Forelimb muscle (tissue), 1 donor: ENCODE data around the gene USP37. TPM values are rescaled to one million over a fixed set of nuclear protein-coding genes. Genes with fewer than 3 reads are reported as not detected.

ENCODE experiments used
- DNase-seq: peaks from one replicate; pipeline ENCODE4 v3.0.0-alpha.2; 2013; ENCODE audit warnings: low read depth
- polyA plus RNA-seq: library from polyadenylated mRNA; unstranded; fragments of 120-200 nt; gene quantifications from one replicate; pipeline ENCODE4 v1.2.1, GENCODE V29; 2013; ENCODE audit not compliant: insufficient read length

The USP37 gene
- polyA plus RNA-seq, 1 donor = 10.5 TPM

DNA sequence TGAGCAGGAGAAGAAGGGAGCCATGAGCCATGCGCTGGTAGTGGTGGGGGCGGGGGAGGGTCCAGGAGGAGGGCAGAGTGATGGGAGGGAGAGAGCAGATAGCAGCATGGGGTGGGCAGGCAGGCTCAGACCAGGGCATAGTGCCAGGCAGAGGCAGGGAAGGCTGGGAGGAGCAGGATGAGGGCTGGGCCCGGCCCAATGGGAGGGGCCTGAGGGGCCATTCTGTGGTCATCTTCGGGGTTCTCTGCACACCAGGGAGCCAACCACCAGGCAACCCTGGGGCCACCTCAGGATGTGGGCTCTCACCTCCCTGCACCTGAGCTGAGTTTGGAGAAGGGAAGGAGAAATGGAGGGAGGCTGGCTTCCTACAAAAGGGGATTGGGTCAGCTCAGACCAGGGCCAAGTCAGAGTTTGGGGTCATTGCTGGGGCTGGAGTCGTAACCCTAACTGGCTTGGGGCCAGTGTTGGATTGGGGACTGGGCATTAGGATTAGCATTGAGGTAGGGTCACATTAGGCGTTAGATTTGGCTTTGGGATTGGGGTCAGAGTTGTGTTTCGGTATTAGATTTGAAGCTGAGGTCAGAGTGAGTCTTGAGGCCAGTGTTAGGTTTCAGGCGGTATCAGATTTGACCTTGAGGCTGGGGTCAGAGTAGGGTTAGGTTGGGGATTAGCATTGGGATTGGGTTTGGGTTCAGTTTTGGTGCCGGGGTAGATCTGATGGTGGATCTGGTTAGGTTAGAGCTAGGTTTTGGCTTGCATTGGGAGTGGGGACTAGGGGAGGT is 138.0 kb downstream of the USP37 start:
- no peak for DNase-seq

DNA sequence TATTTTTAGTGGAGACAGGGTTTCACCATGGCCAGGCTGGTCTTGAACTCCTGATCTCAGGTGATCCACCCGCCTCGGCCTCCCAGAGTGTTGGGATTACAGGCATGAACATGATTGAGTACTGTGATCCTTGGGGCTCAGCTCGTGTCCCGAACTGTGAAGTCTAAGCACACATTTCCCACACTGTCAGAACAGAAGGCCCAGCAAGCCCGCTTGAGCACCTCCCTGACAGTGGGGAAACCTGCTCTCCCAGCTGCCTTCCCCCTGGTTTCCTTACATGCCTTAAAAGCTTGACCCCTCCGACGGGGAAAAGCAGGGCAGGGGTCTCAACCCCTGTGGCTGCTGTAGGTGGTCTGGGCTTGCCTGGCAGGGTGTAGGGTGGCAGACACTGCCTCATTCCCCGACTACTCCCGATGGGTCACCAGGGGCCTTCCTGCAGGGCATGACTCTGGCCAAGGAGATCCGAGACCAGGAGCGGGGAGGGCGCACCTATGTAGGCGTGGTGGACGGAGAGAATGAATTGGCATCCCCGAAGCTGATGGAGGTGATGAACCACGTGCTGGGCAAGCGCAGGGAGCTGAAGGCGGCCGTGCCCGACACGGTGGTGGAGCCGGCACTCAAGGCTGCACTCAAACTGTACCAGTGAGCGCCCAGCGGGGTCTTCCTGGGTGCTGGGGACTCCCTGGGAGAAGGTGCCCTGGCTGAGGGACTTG is 139.1 kb downstream of the USP37 start:
- no peak for DNase-seq

DNA sequence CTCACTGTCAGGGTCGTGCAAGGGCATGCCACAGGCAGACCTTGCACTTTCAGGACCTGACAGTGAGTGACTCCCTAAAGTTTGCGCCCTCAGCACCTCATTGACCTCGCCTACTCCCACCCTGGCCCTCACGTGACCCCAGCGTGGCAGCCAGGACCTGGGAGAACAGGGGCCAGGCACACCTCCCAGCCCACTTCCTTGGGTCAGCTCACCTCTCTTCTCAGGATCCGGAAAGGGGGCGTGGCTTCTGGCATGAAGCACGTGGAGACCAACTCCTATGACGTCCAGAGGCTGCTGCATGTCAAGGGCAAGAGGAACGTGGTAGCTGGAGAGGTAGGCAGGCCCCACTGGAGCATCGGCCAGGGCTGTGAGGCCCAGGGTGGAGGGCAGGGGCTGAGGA is 140.4 kb downstream of the USP37 start:
- DNase-seq = no peak

DNA sequence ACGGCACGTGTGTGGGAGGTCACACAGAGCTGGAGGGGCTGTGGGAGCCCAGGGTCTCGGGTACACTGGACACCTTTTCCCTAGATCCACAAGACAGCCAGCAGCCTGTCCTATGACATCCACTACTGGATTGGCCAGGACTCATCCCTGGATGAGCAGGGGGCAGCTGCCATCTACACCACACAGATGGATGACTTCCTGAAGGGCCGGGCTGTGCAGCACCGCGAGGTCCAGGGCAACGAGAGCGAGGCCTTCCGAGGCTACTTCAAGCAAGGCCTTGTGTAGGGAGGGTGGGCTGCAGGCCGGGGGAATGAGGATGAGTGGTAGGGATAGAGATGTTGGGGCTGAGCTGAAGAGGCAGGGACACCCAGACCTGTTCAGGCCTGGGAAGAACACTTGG is 142.6 kb downstream of the USP37 start:
- no peak for DNase-seq

DNA sequence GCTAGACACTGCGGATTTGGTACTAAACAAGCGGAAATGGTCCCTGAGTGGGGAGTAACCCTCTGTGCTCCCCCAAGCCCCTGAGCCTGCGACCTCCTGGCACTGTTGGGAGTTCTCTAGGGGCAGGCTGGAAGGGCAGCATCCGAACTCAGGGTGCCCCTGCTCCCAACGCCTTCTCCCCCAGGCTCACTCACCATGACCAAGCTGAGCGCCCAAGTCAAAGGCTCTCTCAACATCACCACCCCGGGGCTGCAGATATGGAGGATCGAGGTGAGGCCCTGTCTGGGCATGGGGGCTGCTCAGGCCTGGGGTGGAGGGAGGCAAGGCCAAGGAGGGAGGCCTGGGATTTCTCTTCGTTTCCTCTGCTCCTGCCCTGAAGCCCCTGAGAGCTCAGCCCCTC is 144.6 kb downstream of the USP37 start:
- no peak for DNase-seq

DNA sequence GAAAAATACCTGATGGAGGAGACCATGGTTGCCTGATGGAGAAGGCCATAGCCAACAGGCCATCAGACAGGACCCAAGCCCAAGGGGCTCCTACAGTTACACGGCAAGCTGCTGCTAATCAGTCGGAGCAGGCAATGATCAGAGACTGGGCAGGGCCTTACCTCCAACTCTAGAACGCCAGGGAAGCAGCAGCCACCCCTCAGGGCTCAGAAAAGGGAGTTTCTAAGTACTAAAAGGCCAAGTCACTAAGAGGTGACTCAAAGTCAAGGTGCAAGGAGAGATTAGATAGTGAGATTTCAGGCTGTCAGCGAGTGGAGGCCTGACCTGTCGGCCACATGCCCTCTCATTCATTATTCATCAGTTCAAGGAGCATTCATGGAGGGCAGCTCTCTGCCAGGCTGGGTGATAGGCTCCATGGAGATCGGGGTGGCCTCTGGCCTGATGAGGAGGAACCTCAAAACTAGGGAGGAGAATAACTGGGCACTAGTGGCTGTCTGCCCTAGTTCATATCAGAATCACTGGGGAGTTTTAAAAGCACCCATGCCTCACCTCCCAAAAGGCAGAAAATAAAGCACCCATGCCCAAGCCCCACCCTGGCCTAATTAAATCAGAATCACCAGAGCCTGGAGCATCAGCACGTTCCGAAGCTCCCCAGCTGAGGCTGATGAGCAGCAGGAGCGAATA is 145.6 kb downstream of the USP37 start:
- no peak for DNase-seq

DNA sequence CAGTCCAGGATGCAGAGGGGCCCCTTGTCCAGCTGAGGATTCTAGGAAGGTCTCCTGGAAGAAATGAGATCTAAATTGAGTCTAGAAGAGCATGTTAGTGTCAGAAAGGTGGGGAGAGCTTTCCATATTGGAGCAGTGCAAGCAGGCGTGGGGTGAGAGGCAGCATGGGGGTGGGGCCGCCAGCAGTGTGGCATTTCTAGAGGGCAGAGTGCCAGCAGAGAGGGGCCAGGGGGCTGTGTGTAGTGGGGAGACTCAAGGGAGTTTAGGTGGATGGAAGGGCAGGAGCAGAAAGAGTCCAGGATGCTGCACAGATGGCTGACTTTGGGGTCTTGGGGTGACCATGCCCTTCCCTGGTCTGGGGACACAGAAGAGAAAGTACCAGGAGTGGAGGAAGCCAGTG is 147.1 kb downstream of the USP37 start:
- DNase-seq = no peak

DNA sequence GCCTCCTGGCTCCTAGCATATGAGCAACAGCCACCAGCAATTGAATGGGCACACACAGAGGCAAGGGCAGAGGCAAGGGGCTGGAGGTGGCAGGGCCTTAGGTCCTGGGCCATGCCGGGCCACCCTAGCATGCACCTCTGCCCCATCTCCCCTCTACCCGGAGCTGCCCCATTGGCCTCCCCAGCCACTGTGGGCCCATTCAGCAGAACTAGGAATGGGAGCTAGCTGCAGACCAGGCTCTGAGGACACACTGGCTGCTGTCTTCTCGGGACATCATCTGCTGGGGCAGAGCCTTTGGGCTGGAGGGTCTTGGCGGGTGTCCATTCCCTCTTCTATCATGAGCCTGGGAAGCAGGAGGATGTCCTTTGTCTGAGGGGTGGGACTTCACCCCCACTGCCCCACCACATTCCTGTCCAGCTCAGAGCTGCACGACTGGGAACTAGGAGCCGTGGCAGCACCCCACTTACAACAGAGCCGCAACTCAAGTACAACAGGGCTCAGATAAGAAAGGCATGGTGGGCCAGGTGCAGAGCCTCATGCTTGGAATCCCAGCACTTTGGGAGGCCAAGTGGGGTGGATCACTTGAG is 148.4 kb downstream of the USP37 start:
- no peak for DNase-seq

DNA sequence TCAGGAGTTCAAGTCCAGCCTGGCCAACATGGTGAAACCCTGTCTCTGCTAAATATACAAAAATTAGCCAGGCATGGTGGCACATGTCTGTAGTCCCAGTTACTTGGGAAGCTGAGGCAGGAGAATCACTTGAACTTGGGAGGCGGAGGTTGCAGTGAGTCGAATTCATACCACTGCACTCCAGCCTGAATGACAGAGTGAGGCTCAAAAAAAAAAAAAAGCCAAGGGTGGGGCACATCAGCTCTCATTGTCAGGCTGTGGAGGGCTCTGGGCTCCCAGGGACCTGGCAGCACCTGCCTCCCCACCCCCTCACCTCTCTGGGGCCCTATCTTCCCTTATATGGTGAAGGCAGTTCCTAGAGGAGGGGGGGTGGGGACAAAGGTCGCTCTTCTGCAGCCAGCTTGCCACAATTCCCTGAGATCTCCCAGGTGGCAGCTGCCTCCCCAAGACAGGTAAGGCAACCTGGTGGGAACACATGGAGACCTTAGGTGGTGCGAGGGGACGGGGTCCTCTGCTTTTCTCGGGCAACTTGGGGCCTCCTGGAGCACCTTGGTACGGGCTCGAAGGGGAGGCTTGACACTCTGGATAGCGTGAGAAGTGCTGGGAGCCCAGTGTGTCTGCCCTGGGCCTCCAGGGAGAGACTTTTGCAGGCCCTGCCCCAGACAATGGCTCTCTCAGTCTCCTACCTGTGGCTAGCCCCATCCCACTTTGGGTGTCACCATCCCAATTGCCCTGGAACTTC is 149.3 kb downstream of the USP37 start, which contains the start of gene VIL1:
VIL1 (plus strand) TSS at position 407 of the 742 bp plus-strand sequence. CDS start 4,656 bp downstream, outside the sequence.
- DNase-seq = no peak

DNA sequence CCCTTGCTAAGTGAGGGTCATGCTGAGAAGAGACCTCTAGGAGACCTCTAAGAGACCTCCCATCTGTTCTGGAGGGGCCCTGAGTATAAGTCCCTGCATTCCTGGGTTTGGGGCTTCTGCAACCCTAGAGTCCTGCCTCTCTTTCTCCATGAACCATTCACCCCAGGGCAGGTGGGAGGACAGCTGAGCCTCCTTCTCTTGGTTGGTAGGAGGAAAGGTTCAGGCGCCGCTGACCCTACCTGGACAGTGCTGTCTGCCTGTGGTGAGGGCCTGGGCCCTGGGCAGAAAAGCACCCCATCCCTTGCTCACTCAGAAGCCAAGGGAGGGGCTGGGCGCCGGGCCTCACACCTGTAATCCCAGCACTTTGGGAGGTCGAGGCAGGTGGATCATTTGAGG is 149.8 kb downstream of the USP37 start:
- DNase-seq = no peak

DNA sequence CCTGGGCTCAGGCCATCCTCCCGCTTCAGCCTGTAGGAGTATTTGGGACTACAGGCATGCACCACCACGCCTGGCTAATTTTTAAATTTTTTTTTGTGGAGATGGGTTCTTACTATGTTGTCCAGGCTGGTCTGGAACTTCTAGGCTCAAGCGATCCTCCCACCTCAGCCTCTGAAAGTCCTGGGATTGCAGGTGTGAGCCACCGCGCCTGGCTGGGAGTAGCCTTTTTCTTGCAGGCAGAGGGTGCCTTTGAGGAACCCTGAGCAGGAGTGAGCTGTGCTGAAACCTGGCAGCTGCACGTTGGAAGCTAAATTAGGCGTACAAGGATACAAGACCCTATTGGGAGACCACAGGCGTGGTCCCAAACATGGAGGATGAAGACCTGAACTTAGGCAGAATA is 160.4 kb downstream of the USP37 start:
- DNase-seq = no peak

DNA sequence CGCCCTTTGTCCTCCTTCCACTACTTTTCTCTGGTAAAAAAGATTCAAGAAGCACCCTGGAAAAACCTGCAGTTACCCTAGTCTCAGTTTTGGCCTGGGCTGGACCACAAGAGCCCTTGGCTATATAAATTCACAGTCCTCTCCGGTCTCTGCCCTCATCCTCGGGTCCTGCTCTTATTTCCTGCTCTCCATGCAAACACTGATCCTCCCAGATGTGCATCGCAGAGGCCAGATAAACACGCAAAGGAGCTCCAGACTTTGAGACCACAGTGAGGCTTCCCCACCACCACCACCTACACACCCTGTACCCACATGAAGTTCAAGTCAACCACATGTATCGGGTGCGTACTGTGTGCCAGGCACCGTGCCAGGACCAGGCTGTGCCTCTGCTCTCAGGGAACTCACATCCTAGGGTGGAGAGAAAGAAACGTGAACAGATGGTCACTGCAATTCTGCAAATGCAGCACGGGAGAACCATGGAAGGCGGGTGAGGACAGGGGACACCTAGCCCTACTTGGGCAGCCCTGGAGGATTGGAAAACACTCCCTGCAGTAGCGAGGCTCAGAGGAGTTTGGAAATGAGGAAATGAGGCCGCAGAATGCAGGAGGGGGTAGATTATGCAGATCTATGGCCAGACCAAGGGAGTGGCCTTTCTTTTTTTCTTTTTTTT is 161.1 kb downstream of the USP37 start:
- no peak for DNase-seq

DNA sequence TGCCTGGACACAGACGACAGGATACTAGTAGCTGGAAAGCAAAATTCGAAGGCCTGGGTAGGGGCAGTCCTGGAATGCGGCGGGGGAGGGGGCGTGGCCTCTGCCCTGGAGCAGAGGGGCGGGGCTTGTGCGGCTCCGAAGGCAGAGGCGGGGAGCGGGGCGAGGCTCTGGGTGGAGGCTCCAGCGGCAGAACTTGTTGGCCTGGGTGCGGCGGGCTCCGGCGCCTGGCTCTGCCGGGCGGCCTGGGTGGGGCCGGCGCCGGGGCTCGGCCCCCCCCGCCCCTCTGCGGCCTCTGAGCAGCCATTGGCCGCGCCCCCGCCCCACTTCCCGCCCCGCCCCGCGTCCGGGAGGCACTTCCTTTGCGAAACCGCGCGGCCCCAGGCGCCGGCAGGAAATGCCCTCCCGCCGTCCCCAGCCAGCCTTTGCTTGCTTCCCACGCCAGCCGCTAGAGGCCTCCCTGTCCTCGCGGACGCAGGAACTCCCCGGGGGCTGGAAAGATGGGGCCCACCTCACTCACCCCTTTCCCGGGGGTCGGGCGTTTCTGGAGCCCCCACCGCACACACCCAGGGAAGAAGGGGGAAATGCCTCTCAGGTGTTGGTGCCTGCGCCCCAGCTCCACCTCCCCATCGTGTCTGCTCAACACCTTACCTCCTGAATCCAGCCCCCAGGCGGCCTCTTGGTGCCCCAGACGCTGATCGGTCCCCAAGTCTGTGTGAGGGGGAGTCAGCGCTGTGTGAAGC is 161.8 kb downstream of the USP37 start:
- DNase-seq = peak; percentile 57

DNA sequence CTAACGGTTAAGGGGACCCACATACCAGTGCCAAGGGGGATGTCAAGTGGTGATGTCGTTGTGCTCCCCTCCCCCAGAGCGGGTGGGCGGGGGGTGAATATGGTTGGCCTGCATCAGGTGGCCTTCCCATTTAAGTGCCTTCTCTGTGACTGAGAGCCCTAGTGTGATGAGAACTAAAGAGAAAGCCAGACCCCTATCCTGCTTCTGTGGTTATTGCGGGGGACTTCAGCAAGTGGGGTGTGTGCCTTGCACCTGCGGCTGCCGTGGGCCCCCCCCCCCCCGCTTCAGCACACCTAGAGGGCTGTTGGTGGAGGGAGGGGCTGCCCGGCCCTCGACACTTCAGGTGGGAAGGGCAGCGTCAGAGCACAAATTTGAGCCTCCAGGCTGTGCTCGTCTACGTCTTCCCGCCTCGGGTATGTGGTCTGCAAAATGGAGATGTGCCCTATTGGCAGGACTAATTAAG is 162.4 kb downstream of the USP37 start:
- DNase-seq = no peak

DNA sequence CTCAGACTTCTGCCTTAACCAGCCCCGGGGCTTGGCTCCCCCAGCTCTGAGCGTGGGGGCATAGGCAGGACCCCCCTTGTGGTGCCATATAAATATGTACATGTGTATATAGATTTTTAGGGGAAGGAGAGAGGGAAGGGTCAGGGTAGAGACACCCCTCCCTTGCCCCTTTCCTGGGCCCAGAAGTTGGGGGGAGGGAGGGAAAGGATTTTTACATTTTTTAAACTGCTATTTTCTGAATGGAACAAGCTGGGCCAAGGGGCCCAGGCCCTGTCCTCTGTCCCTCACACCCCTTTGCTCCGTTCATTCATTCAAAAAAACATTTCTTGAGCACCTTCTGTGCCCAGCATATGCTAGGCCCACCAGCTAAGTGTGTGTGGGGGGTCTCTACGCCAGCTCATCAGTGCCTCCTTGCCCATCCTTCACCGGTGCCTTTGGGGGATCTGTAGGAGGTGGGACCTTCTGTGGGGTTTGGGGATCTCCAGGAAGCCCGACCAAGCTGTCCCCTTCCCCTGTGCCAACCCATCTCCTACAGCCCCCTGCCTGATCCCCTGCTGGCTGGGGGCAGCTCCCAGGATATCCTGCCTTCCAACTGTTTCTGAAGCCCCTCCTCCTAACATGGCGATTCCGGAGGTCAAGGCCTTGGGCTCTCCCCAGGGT is 162.9 kb downstream of the USP37 start:
- no peak for DNase-seq

DNA sequence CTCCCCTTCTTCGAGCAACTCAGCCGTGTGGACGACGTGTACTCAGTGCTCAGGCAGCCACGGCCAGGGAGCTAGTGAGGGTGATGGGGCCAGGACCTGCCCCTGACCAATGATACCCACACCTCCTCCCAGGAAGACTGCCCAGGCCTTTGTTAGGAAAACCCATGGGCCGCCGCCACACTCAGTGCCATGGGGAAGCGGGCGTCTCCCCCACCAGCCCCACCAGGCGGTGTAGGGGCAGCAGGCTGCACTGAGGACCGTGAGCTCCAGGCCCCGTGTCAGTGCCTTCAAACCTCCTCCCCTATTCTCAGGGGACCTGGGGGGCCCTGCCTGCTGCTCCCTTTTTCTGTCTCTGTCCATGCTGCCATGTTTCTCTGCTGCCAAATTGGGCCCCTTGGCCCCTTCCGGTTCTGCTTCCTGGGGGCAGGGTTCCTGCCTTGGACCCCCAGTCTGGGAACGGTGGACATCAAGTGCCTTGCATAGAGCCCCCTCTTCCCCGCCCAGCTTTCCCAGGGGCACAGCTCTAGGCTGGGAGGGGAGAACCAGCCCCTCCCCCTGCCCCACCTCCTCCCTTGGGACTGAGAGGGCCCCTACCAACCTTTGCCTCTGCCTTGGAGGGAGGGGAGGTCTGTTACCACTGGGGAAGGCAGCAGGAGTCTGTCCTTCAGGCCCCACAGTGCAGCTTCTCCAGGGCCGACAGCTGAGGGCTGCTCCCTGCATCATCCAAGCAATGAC is 163.6 kb downstream of the USP37 start:
- no peak for DNase-seq

DNA sequence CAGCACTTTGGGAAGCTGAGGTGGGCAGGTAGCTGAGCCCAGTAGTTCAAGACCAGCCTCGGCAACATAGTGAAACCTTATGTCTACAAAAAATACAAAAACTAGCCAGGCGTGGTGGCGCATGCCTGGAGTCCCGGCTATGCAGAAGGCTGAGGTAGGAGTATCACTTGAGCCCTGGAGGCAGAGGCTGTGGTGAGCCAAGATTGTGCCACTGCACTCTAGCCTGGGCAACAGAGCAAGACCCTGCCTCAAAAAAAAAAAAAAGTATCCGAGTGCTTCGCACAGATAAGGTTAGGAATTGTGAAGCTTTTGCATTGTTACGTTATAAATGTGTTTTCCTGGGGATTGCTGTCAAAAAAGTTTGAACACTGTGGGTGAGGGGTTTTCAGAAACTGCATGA is 164.3 kb downstream of the USP37 start:
- DNase-seq = no peak

DNA sequence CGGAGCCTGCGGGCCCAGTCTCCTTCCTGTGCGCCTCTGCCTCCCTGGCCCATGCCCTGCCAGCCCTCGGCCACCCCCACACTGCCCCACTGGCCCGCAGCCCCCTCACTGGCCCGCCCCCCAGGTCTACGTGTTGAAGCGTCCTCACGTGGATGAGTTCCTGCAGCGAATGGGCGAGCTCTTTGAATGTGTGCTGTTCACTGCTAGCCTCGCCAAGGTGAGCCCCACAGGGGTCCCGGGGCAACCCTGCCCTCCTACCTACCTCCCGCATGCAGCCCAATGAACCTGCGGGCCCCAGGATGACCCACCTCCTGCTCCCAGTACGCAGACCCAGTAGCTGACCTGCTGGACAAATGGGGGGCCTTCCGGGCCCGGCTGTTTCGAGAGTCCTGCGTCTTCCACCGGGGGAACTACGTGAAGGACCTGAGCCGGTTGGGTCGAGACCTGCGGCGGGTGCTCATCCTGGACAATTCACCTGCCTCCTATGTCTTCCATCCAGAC is 165.2 kb downstream of the USP37 start:
- no peak for DNase-seq

DNA sequence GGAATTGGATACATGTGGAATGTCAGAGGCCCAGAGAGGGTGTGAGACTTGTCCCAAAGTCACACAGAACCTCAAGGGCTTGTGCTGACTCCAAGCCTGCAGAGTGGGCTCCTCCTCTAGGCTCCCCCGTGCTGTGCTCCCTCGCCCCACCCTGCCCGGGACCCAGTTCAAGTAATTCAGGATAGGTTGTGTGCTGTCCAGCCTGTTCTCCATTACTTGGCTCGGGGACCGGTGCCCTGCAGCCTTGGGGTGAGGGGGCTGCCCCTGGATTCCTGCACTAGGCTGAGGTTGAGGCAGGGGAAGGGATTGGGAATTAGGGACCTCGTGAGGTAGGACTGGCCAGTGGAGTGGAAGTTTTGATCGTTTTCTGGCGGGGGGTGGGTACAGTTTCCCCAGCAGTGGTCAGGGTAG is 165.7 kb downstream of the USP37 start:
- DNase-seq = no peak
